Measurements from ENCODE around the gene LSM12. TPM values are rescaled to one million over a fixed set of nuclear protein-coding genes. Genes with fewer than 3 reads are reported as not detected.
"Not testable (repeated sequence)": the region's sequence is repeated elsewhere in the genome, so short reads cannot be mapped to it uniquely, and the experiment has no call there.

LSM12 gene
- total RNA-seq, 2 donors from 2014 or later: 37.5 to 38.2 TPM

DNA sequence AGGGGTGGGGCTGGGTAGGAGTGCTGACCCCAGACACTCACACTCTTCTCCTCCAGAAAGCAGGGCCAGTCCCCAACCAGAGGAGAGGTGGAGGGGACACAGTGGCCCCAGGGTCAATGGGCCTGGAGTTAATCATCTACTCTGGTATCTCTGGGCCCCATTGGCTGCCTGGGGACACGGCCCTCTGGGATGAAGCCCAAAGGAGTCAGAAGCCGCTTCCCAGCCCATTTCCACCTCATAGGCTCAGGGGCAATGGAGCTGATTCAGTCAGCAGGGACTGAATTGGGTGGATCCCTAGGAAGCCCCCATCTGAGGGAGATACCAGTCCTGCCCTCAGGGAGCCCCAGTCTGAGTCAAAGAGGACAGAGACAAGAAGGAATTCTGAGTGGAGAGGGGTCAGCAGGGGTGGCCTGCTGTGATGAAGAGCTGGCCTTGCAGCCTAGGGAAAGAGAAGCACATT, 65.0 kb downstream of the LSM12 start:
- intact Hi-C loops (cut with DNase I): no loop called here
- DNase-seq (ENCODE audit: low spot score): no peak

DNA sequence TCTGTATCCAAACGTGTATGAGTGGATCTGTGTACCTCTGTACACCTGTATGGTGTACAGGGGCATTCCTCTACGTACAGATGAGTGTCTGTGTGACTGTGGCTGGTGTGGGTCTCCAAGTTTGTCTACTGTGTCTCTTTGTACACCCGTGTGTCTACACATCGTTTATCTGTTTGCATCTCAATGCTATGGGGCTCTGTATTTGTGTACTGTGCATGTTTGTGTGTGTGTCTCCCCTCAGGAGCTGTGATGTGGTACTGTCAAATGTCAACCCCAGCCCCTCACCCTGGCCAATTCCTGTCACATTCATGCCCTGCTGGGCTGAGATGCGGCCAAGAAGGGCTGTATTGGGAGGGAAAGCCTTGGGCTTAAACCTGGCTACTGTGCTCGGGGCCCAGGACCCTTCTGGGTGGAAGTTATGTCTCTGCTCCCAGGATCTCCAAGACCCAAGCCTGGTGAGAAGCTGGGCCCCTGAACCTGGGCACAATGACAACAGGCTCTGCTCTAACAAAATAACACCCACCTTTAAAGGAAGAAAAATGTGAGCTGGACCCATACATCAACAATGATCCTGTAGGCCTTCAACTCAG, 65.5 kb downstream of the LSM12 start:
- intact Hi-C loops (cut with DNase I): no loop called here
- no peak for DNase-seq (ENCODE audit: low spot score)

DNA sequence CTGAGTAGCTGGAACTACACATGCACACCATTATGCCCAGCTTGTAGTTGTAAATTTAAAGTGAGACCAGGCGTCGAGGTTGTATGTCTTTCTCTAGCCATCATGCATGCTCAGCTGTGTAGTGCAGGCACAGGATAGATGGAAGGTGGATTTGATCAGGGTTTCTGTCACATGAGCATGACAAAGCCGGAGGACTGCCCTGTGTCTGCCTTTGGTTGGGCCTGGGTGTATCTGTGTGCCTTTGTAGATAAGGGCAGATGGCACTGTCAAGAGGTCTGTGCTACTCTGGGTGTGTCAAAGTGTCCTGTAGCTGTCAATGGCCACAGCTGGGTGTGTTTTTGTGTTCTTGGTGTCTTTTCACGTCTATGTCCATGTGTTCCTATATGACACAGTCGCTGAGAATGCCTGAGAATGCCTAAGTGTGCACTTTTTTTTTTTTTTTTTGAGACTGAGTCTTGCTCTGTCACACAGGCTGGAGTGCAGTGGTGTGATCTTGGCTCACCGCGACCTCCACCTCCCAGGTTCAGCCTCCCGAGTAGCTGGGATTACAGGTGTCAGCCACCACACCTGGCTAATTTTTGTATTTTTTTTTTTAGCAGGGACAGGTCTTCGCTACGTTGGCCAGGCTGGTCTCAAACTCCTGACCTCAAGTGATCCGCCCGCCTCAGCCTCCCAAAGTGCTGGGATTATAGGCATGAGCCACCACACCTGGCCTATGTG, 66.2 kb downstream of the LSM12 start:
- DNase-seq (ENCODE audit: low spot score): no peak
- intact Hi-C loops (cut with DNase I): no loop called here

GRCh38 chr17:43999024-43999423, 67.4 kb downstream of the LSM12 start:
- DNase-seq (ENCODE audit: low spot score): no peak
- intact Hi-C loops (cut with DNase I): loop anchor here (5.0 kb wide), 2 partner anchors 57 to 1982 kb away; partner anchors contain the start of genes DNAJC7 (in 1 of the 2) and PPY (in 1 of the 2)

GRCh38 chr17:43998552-43998951, 67.9 kb downstream of the LSM12 start:
- intact Hi-C loops (cut with DNase I): loop anchor here (5.0 kb wide), 2 partner anchors 56 to 1981 kb away; partner anchors contain the start of genes DNAJC7 (in 1 of the 2) and PPY (in 1 of the 2)
- DNase-seq (ENCODE audit: low spot score): no peak

- intact Hi-C loops (cut with DNase I): loop anchor here (5.0 kb wide), 2 partner anchors 55 to 1980 kb away; partner anchors contain the start of genes DNAJC7 (in 1 of the 2) and PPY (in 1 of the 2)
- not testable (repeated sequence) for DNase-seq (ENCODE audit: low spot score)
These were observed 69.3 kb downstream of the LSM12 start for GRCh38 chr17:43997180-43997579.

DNA sequence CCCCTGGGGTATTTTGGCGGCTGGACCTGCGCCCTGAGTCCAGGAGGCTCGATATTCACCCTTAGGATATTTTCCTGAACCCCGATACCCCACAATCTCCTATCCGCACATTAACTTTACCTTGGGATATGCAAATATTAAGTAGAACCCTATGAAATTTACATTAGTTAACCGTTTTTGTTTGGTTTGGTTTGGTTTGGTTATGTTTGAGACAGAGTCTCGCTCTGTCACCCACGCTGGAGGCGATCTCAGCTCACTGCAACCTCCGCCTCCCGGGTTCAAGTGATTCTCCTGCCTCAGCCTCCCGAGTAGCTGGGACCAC, 71.4 kb downstream of the LSM12 start:
- no peak for DNase-seq (ENCODE audit: low spot score)
- intact Hi-C loops (cut with DNase I): loop anchor here (5.0 kb wide), 2 partner anchors 53 to 1978 kb away; partner anchors contain the start of genes DNAJC7 (in 1 of the 2) and PPY (in 1 of the 2)

GRCh38 chr17:43994272-43995149, 72.0 kb downstream of the LSM12 start:
- DNase-seq (ENCODE audit: low spot score): peak; percentile 91
- intact Hi-C loops (cut with DNase I): loop anchor here (5.0 kb wide), 2 partner anchors 52 to 1977 kb away; partner anchors contain the start of genes DNAJC7 (in 1 of the 2) and PPY (in 1 of the 2)

DNA sequence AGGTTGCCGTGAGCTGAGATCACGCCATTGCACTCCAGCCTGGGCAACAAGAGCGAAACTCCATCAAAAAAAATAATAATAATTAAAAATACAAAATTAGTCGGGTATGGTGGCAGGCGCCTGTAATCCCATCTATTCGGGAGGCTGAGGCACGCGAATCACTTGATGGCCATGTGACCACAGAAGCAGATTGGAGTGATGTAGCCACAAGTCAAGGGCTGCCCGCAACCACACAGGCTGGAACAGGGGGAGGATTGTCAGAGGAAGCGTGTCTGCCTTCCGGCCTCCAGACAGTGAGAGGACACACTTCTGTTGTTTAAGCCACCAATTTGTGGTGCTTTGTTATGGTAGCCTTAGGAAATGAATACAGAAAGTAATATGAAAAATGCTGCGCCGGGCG, 73.8 kb downstream of the LSM12 start:
- no peak for DNase-seq (ENCODE audit: low spot score)
- intact Hi-C loops (cut with DNase I): no loop called here

DNA sequence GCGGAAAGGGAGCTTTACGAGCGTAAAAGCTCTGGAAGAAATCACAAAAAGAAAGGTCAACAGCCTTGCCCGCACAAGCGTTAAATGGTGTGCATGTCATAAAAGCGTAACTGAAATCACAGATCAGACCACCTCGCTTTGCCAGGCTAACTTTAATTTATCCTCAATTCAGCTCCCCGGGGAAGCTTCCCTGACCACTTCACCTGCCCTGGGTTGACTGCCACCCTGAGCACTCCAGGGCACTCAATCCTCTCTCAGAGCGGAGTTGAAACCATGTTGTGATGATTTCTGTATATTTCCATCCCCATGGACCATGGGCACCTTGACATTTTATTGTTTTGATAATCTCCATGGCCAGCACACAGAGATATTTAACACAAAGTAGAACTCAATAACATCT, 78.2 kb downstream of the LSM12 start:
- intact Hi-C loops (cut with DNase I): no loop called here
- peak; percentile 42 for DNase-seq (ENCODE audit: low spot score)

DNA sequence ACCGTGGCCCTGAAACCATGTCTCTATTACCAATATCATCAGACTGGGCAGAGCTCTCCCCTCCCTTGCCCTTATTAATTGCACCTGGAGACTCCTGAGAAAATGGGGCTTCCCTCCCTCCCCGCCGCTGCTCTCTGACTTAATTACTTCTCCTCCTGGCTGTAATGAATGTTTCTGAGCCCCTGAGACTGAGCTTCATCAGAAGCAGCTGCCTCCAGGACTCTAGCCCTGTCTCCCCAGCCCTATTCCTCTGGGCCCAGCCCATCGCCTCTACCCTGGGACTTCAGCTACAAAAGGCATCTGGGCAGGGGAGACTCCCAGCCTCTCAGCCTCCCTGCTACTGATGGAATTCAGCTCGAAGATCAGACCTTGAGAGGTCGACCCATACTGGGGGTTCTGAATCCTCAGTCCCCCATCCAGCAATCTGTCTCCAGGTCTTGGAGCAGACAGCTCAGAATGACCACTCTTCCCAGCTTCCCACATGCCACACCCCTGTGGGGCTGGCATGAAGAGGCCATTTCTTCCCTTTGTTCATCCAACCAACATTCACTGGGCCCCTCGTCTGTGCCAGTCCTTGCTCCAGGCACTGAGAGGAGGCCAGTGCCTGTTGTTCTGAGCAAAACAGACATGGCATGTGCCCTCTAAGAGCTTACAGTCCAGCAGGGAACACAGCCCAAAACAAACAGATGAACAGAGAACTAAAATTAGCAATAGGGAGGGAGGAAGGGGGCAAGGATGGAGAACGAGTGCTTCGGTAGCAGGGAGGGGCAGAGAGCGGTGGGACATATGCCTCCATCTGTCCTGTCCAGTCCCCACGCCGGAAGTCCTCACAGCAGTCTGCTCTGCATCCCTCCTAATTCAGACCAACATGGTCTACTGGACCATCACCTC, 79.1 kb downstream of the LSM12 start:
- intact Hi-C loops (cut with DNase I): no loop called here

GRCh38 chr17:43986225-43986981, 80.1 kb downstream of the LSM12 start:
- DNase-seq (ENCODE audit: low spot score): peak; percentile 20
- intact Hi-C loops (cut with DNase I): no loop called here

More for the DNA sequence above, 79.1 kb downstream of the LSM12 start:
- peak; percentile 71 for DNase-seq (ENCODE audit: low spot score)

DNA sequence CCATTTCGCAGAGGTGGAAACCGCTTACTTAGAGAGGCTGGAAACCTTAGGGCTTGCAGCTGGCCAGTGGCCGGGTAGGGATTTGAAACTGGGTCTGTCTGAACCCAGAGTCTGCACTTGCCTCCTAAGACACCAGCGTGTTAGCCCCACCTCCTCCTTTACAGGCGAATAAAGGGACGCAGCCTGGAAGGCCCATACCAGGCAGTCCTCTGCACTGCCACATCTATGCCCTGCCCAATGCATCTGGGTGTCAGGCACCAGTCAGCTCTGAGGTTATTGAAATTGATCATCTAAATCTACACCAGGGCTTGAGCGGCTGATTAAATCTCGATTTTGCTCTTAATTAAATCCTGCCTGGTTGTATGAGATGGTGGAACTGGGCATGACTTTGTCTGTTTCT, 82.0 kb downstream of the LSM12 start:
- intact Hi-C loops (cut with DNase I): no loop called here
- no peak for DNase-seq (ENCODE audit: low spot score)

Other genes with a start within 250 kb of the LSM12 start
- gene MPP3, start 233.5 kb downstream of the LSM12 start, total RNA-seq: 10 to 100 TPM in 1 of 2 donors, 1 to 10 TPM in 1; 8.5 to 10.2 TPM
- 1 to 10 TPM; 3.5 to 5.1 TPM for gene CD300LG, start 219.5 kb downstream of the LSM12 start, total RNA-seq
- gene MPP2, start 159.1 kb downstream of the LSM12 start, total RNA-seq: 10 to 100 TPM; 11.4 to 15.5 TPM
- gene PPY, start 124.2 kb downstream of the LSM12 start, total RNA-seq: not detected
- gene PYY, start 112.7 kb downstream of the LSM12 start, total RNA-seq: not detected
- gene NAGS, start 62.0 kb downstream of the LSM12 start, total RNA-seq: 1 to 10 TPM in 1 of 2 donors, under 1 TPM in 1; 0.86 to 1.2 TPM
- gene TMEM101, start 51.7 kb downstream of the LSM12 start, total RNA-seq: 10 to 100 TPM; 12.9 to 14.8 TPM
- 10 to 100 TPM; 40.3 to 41.4 TPM for gene G6PC3, start 4.1 kb upstream of the LSM12 start, total RNA-seq
- 10 to 100 TPM; 28.5 to 51.7 TPM for gene HDAC5, start 57.0 kb upstream of the LSM12 start, total RNA-seq
- 1 to 10 TPM in 1 of 2 donors, under 1 TPM in 1; 0.65 to 1.2 TPM for gene HROB, start 75.3 kb upstream of the LSM12 start, total RNA-seq
- 1 to 10 TPM in 1 of 2 donors, under 1 TPM in 1; 0.19 to 1.5 TPM for gene ASB16, start 104.0 kb upstream of the LSM12 start, total RNA-seq
- 10 to 100 TPM; 26.3 to 31.2 TPM for gene TMUB2, start 120.3 kb upstream of the LSM12 start, total RNA-seq
- gene ATXN7L3, start 133.2 kb upstream of the LSM12 start, total RNA-seq: 10 to 100 TPM; 49.2 to 61.9 TPM
- gene UBTF, start 153.0 kb upstream of the LSM12 start, total RNA-seq: 10 to 100 TPM; 42.6 to 59.7 TPM
- 1 to 10 TPM; 1.5 to 4.2 TPM for gene SLC4A1, start 201.5 kb upstream of the LSM12 start, total RNA-seq
- gene RUNDC3A, start 241.9 kb upstream of the LSM12 start, total RNA-seq: under 1 TPM in 1 of 2 donors, not detected in 1; 0.83 TPM